ENCODE results near the gene LIME1. TPM values are rescaled to one million over a fixed set of nuclear protein-coding genes. Genes with fewer than 3 reads are reported as not detected.

The LIME1 gene
- polyA plus RNA-seq, 4 donors: 6.1 to 48.4 (median 22.6) TPM

DNA sequence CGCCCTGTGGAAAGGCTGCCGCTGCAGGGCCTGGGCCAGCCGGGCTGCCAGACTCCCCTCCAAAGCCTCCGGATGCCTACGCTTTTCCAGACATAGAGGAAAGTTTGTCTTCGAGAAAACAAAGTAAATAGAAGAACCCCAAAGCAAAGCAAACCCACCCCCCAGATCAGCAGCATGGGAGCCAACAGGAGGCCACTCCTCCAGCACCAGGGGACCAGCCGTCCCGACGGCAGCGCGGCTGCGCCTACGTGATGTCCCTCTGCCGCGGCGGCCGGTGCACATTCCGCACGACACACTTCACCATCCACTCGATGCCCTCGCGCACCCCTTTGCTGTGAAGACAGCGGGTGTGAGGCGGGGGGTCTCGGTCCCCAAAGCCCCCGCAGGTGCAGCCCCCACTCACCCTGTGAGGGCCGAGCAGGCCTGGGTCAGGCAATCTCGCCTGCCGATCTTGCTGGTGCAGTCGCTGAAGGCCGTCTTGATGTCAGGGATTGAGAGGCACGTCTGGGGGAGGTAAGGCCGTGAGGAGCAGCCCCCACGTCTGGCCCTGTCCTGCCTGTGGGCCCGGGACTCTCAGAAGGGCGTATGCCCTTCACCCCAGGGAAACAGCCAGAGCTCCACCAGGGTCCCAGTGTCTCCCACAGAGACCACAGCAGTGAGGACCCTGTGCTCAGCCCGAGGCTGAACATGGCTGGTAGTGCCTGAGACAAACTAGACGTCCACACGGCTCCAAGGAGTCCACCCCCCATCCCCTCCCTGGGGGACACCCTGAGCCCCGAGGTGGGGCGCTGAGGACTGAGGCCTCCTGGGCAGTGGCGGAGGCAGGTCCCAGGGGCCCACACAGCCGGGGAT is 36.0 kb upstream of the LIME1 start:
- no peak for DNase-seq

DNA sequence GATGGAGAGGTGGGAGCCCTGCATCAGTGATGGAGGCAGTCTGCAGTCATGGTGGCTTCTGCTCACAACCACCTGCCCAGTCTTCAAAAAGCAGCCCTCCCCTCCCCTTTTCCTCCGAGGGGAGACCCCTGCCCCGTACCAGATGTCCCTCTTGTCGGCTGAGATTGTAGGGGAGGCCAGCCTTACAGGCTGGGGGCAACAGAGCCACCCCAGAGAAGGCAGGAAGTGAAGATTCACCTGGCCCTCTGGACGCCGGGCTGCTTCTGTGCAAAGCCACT is 35.5 kb upstream of the LIME1 start:
- Histone ChIP-seq H3K27me3 (ENCODE audit: control insufficient read depth in 3 of 3, insufficient read depth in 3 of 3, low read length in 3 of 3) (no peaks in the 10 kb centered on the region), H3K4me3 (ENCODE audit: low read depth in 1 of 3, low read length in 3 of 3) (no peak overlapping the region), H3K4me1 (ENCODE audit: control insufficient read depth in 3 of 3, insufficient read depth in 2 of 3, low read depth in 1 of 3, low read length in 2 of 3) (peaks cover 2 to 13% (median 4%) of the 10 kb centered on the region in 3 donors), H3K9me3 (ENCODE audit: control insufficient read depth in 2 of 2, insufficient read depth in 1 of 2, low read depth in 1 of 2, low read length in 1 of 2) (no peaks in the 10 kb centered on the region), H3K27ac (ENCODE audit: low read depth in 1 of 3, low read length in 2 of 3) (no peak overlapping the region), H3K36me3 (ENCODE audit: control insufficient read depth in 3 of 3, insufficient read depth in 2 of 3, low read depth in 1 of 3, low read length in 3 of 3) (peaks cover 4 to 69% (median 14%) of the 10 kb centered on the region in 3 donors)
- FAIRE-seq: no peak
- DNase-seq: no peak
- 81 to 92% (median 88%) methylated on average over 5 of the region's 5 CpGs for WGBS, 3 donors

More for the DNA sequence above, 36.0 kb upstream of the LIME1 start:
- Histone ChIP-seq H3K4me1 (ENCODE audit: control insufficient read depth in 3 of 3, insufficient read depth in 2 of 3, low read depth in 1 of 3, low read length in 2 of 3) (peaks cover 2 to 13% (median 4%) of the 10 kb centered on the region in 3 donors), H3K27ac (ENCODE audit: low read depth in 1 of 3, low read length in 2 of 3) (peak overlapping the region in 1 of 3 donors; percentile 67), H3K36me3 (ENCODE audit: control insufficient read depth in 3 of 3, insufficient read depth in 2 of 3, low read depth in 1 of 3, low read length in 3 of 3) (peaks cover 2 to 69% (median 14%) of the 10 kb centered on the region in 3 donors), H3K4me3 (ENCODE audit: low read depth in 1 of 3, low read length in 3 of 3) (no peak overlapping the region), H3K9me3 (ENCODE audit: control insufficient read depth in 2 of 2, insufficient read depth in 1 of 2, low read depth in 1 of 2, low read length in 1 of 2) (no peaks in the 10 kb centered on the region), H3K27me3 (ENCODE audit: control insufficient read depth in 3 of 3, insufficient read depth in 3 of 3, low read length in 3 of 3) (no peaks in the 10 kb centered on the region)
- no peak for FAIRE-seq
- 90 to 94% (median 92%) methylated on average over 39 to 43 of the region's 43 CpGs for WGBS, 3 donors

DNA sequence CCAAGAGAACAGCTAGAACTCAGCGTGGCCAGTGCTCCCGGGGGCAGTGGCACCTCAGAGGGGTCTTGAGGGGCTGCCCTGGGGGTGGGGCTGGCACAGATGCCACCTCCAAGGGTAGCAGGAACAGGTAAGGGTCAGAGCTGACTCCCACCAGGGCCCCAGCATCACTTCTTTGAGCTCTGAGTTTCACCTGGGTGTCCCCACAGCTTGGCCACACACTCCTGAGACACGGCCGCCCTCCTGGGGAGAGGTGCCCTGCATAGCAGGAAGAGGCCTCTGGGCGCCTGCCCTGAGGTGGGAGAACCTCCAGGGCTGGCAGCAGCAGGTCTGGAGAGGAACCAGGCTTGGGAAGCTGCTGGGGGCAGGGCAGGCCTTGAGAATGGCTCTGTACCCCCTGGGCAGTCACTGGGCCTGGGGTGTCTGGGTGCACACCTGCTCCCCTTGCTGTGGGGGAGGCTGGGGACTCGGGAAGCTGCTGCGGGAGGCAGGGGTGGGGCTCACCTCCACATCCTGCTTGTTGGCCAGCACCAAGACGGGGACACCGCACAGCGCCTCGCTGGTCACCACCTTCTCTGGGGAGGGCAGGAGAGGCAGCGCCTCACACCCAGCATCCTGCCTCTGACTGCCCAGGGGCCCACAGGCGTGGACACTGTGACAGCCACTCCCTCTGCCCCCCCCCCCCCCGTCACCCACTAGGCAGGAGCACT is 35.0 kb upstream of the LIME1 start:
- peaks cover 4 to 72% (median 16%) of the 10 kb centered on the region in 3 donors for H3K36me3 ChIP-seq (ENCODE audit: control insufficient read depth in 3 of 3, insufficient read depth in 2 of 3, low read depth in 1 of 3, low read length in 3 of 3)
- DNase-seq: no peak
- H3K4me1 ChIP-seq (ENCODE audit: control insufficient read depth in 3 of 3, insufficient read depth in 2 of 3, low read depth in 1 of 3, low read length in 2 of 3): peaks cover 0 to 13% (median 4%) of the 10 kb centered on the region in 3 donors
- H3K27ac ChIP-seq (ENCODE audit: low read depth in 1 of 3, low read length in 2 of 3): no peak overlapping the region
- H3K27me3 ChIP-seq (ENCODE audit: control insufficient read depth in 3 of 3, insufficient read depth in 3 of 3, low read length in 3 of 3): no peaks in the 10 kb centered on the region
- 76 to 79% (median 77%) methylated on average over 9 to 14 of the region's 14 CpGs for WGBS, 3 donors
- FAIRE-seq: no peak
- no peaks in the 10 kb centered on the region for H3K9me3 ChIP-seq (ENCODE audit: control insufficient read depth in 2 of 2, insufficient read depth in 1 of 2, low read depth in 1 of 2, low read length in 1 of 2)
- no peak overlapping the region for H3K4me3 ChIP-seq (ENCODE audit: low read depth in 1 of 3, low read length in 3 of 3)

GRCh38 chr20:63702036-63702665 is 34.3 kb upstream of the LIME1 start:
- Histone ChIP-seq H3K9me3 (ENCODE audit: control insufficient read depth in 2 of 2, insufficient read depth in 1 of 2, low read depth in 1 of 2, low read length in 1 of 2) (no peaks in the 10 kb centered on the region), H3K4me3 (ENCODE audit: low read depth in 1 of 3, low read length in 3 of 3) (no peak overlapping the region), H3K27ac (ENCODE audit: low read depth in 1 of 3, low read length in 2 of 3) (no peak overlapping the region), H3K27me3 (ENCODE audit: control insufficient read depth in 3 of 3, insufficient read depth in 3 of 3, low read length in 3 of 3) (no peaks in the 10 kb centered on the region), H3K36me3 (ENCODE audit: control insufficient read depth in 3 of 3, insufficient read depth in 2 of 3, low read depth in 1 of 3, low read length in 3 of 3) (peaks cover 4 to 75% (median 16%) of the 10 kb centered on the region in 3 donors), H3K4me1 (ENCODE audit: control insufficient read depth in 3 of 3, insufficient read depth in 2 of 3, low read depth in 1 of 3, low read length in 2 of 3) (peaks cover 0 to 11% (median 4%) of the 10 kb centered on the region in 3 donors)
- 85 to 90% (median 87%) methylated on average over 16 of the region's 16 CpGs for WGBS, 3 donors
- DNase-seq (no peak), FAIRE-seq (no peak)

DNA sequence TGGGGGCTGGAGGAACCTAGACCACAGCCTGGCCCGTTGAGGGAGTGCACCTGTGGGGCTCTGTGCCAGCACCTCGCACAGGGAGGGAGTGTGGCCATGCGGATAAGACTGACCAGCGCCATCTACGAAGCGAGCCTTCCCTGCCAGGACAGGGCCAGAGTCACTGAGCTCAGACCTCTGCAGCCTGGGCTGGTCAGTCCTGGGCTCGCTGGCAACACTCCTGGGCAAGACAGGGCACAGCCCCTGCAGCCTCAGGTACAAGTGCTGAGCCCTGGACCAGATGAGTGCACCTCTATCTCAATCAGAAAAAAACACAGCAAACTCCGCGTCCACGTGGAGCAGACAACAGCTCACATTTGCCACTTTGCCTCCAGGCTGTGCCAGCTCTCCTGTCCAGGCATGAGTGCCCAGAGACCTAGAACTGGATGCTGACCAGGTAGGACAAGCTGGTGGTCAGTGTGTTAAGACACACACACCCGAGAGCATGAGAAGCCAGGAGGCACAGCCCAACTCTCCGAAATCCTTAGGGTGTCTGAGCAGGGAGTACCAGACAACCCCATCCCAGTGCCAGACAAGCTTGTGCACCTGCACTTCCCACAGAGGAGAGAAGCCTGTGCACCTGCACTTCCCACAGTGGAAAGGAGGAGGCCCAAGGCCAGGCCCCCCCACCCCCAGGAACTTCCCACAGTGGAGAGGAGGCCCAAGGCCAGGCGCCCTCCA is 33.6 kb upstream of the LIME1 start:
- Histone ChIP-seq H3K36me3 (ENCODE audit: control insufficient read depth in 3 of 3, insufficient read depth in 2 of 3, low read depth in 1 of 3, low read length in 3 of 3) (peaks cover 4 to 68% (median 16%) of the 10 kb centered on the region in 3 donors), H3K9me3 (ENCODE audit: control insufficient read depth in 2 of 2, insufficient read depth in 1 of 2, low read depth in 1 of 2, low read length in 1 of 2) (no peaks in the 10 kb centered on the region)

DNA sequence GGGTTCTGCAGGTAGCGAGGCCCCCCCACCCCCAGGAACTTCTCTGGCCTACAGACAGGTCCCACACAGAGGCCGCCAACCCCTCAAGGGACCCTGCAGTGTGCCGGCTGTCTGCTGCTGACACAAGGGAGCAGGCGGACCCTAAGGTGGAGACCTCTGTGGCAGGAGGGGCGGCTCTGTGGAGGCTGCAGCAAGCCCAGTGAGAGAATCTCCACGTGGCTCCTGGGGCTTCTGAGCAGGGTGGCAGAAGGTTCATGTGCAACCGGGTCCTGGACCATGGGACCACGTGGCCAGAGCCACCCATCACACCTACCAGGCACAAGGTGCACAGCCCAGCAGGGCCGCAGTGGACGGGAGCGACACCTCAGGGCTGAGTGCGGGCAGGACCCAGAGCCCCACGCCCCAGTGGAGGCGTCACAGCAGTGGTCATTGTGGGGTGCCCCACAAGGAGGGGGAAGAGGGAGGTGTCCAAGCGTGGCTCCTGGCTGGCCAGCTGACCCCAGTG is 32.9 kb upstream of the LIME1 start:
- Histone ChIP-seq H3K4me3 (ENCODE audit: low read depth in 1 of 3, low read length in 3 of 3) (no peak overlapping the region), H3K27me3 (ENCODE audit: control insufficient read depth in 3 of 3, insufficient read depth in 3 of 3, low read length in 3 of 3) (no peaks in the 10 kb centered on the region), H3K4me1 (ENCODE audit: control insufficient read depth in 3 of 3, insufficient read depth in 2 of 3, low read depth in 1 of 3, low read length in 2 of 3) (peaks cover 0 to 11% (median 0%) of the 10 kb centered on the region in 3 donors), H3K9me3 (ENCODE audit: control insufficient read depth in 2 of 2, insufficient read depth in 1 of 2, low read depth in 1 of 2, low read length in 1 of 2) (no peaks in the 10 kb centered on the region), H3K36me3 (ENCODE audit: control insufficient read depth in 3 of 3, insufficient read depth in 2 of 3, low read depth in 1 of 3, low read length in 3 of 3) (peaks cover 4 to 67% (median 16%) of the 10 kb centered on the region in 3 donors), H3K27ac (ENCODE audit: low read depth in 1 of 3, low read length in 2 of 3) (no peak overlapping the region)
- DNase-seq: no peak
- WGBS, 3 donors: 89 to 92% (median 90%) methylated on average over 12 to 15 of the region's 15 CpGs
- no peak for FAIRE-seq

More for the DNA sequence above, 33.6 kb upstream of the LIME1 start:
- H3K4me3 ChIP-seq (ENCODE audit: low read depth in 1 of 3, low read length in 3 of 3): no peak overlapping the region
- H3K27me3 ChIP-seq (ENCODE audit: control insufficient read depth in 3 of 3, insufficient read depth in 3 of 3, low read length in 3 of 3): no peaks in the 10 kb centered on the region
- no peak for DNase-seq
- FAIRE-seq: no peak
- WGBS, 3 donors: 75 to 81% (median 77%) methylated on average over 13 of the region's 13 CpGs
- H3K4me1 ChIP-seq (ENCODE audit: control insufficient read depth in 3 of 3, insufficient read depth in 2 of 3, low read depth in 1 of 3, low read length in 2 of 3): peaks cover 0 to 11% (median 0%) of the 10 kb centered on the region in 3 donors
- H3K27ac ChIP-seq (ENCODE audit: low read depth in 1 of 3, low read length in 2 of 3): no peak overlapping the region

- DNase-seq: no peak
- no peaks in the 10 kb centered on the region for H3K27me3 ChIP-seq (ENCODE audit: control insufficient read depth in 3 of 3, insufficient read depth in 3 of 3, low read length in 3 of 3)
These were observed 32.3 kb upstream of the LIME1 start for GRCh38 chr20:63703976-63704748.

More at GRCh38 chr20:63703976-63704748, 32.3 kb upstream of the LIME1 start:
- H3K4me1 ChIP-seq (ENCODE audit: control insufficient read depth in 3 of 3, insufficient read depth in 2 of 3, low read depth in 1 of 3, low read length in 2 of 3): peaks cover 4 to 15% (median 6%) of the 10 kb centered on the region in 3 donors
- 88 to 92% (median 88%) methylated on average over 11 of the region's 11 CpGs for WGBS, 3 donors
- H3K4me3 ChIP-seq (ENCODE audit: low read depth in 1 of 3, low read length in 3 of 3): no peak overlapping the region
- no peak for FAIRE-seq
- H3K27ac ChIP-seq (ENCODE audit: low read depth in 1 of 3, low read length in 2 of 3): no peak overlapping the region
- peaks cover 4 to 70% (median 16%) of the 10 kb centered on the region in 3 donors for H3K36me3 ChIP-seq (ENCODE audit: control insufficient read depth in 3 of 3, insufficient read depth in 2 of 3, low read depth in 1 of 3, low read length in 3 of 3)
- H3K9me3 ChIP-seq (ENCODE audit: control insufficient read depth in 2 of 2, insufficient read depth in 1 of 2, low read depth in 1 of 2, low read length in 1 of 2): no peaks in the 10 kb centered on the region

All from small intestine (tissue), 7 donors.